HCT116 (cell line): ENCODE measurements around the gene CNDP2. TPM values are rescaled to one million over a fixed set of nuclear protein-coding genes. Genes with fewer than 3 reads are reported as not detected.

Experiments used
- ATAC-seq: fragments of 200-7000 bp; cut with Tn5 transposase; 2 replicates; pipeline ENCODE4 v1.9.1; 2020; ENCODE audit warnings: mild to moderate bottlenecking, moderate library complexity
- BruUV-seq: library from RNA; stranded (reverse); fragments of 400-500 nt; replicated peaks from 2 replicates; lab custom pipeline; 2021; lab: Mats Ljungman, UMichigan
- CTCF ChIA-PET: fragments of 300-600 bp; sonication (Branson Sonifier 250); formaldehyde crosslinking; loops from one replicate; lab custom pipeline; 2021; ENCODE audit warnings: antibody characterized with exemption; lab: Charles Lee
- POLR2A ChIA-PET: fragments of 300-600, 350-600 bp; sonication (Branson Sonifier 250); formaldehyde crosslinking; loops from one replicate; lab custom pipeline; 2021; ENCODE audit warnings: antibody characterized with exemption; lab: Charles Lee
- RAD21 ChIA-PET, 2 experiments: fragments of 300-600 bp; sonication (Branson Sonifier 250); formaldehyde crosslinking; loops; one replicate each; lab custom pipeline; 2023; ENCODE audit warnings: low total read pairs in 2 of 2; ENCODE audit not compliant: uncharacterized antibody in 2 of 2, unreplicated experiment in 2 of 2, low non-redundant PET in 1 of 2; lab: Charles Lee
- DNase-seq: peaks from one replicate; pipeline ENCODE4 v3.0.0-alpha.2; 2010; ENCODE audit warnings: low read depth, low spot score
- H2AFZ ChIP-seq: fragments of 200-600 bp; shearing (Covaris generic), sonication (generic); 2 replicates; pipeline ENCODE4 v1.6.1; 2017; ENCODE audit warnings: low read depth, mixed run types, mixed read lengths, antibody characterized with exemption, low read length; ENCODE audit not compliant: poor library complexity, severe bottlenecking
- H3K27ac ChIP-seq: 2 replicates; pipeline ENCODE4 v1.5.1; 2012; ENCODE audit warnings: low read depth, low read length
- H3K27me3 ChIP-seq: fragments of 200-600 bp; sonication (generic); 2 replicates; pipeline ENCODE4 v1.6.1; 2016; ENCODE audit warnings: mixed run types, low read length, mixed read lengths; ENCODE audit not compliant: insufficient read depth
- H3K36me3 ChIP-seq, 2 experiments: fragments of 200-500 bp in 1 of 2; fragments of 200-600 bp in 1 of 2; sonication (Bioruptor generic) in 1 of 2; sonication (generic) in 1 of 2; 2 replicates each; pipeline versions ENCODE4 v1.5.1 to v1.6.1; 2014 to 2016; ENCODE audit warnings: low read length in 2 of 2, inconsistent platforms in 1 of 2, mixed read lengths in 1 of 2, mixed run types in 1 of 2; ENCODE audit not compliant: insufficient read depth in 2 of 2, control insufficient read depth in 1 of 2
- H3K4me1 ChIP-seq, 2 experiments: fragments of 200-600 bp in 1 of 2; sonication (generic) in 1 of 2; 2 replicates each; pipeline versions ENCODE4 v1.5.1 to v1.6.1; 2012 to 2017; ENCODE audit warnings: low read length in 2 of 2, inconsistent platforms in 1 of 2, mild to moderate bottlenecking in 1 of 2, mixed read lengths in 1 of 2, mixed run types in 1 of 2, moderate library complexity in 1 of 2; ENCODE audit not compliant: insufficient read depth in 2 of 2, control insufficient read depth in 1 of 2
- H3K4me2 ChIP-seq: fragments of 200-600 bp; sonication (generic); 2 replicates; pipeline ENCODE4 v1.6.1; 2017; ENCODE audit warnings: mixed run types, low read length, mixed read lengths
- H3K4me3 ChIP-seq, 2 experiments: fragments of 200-600 bp in 1 of 2; sonication (generic) in 1 of 2; replicated peaks in 1 of 2; 2 replicates each; pipeline ENCODE4 v1.5.1; 2011 to 2016; ENCODE audit warnings: low read length in 2 of 2, control low read depth in 1 of 2, low read depth in 1 of 2, mild to moderate bottlenecking in 1 of 2, mixed read lengths in 1 of 2, mixed run types in 1 of 2
- H3K79me2 ChIP-seq: fragments of 200-600 bp; sonication (generic); 2 replicates; pipeline ENCODE4 v1.6.1; 2017; ENCODE audit warnings: mild to moderate bottlenecking, mixed run types, low read length, moderate library complexity, mixed read lengths; ENCODE audit not compliant: insufficient read depth
- H3K9ac ChIP-seq: fragments of 200-600 bp; sonication (generic); 2 replicates; pipeline ENCODE4 v1.6.1; 2016; ENCODE audit warnings: low read length, mixed read lengths
- H3K9me2 ChIP-seq: fragments of 200-600 bp; sonication (generic), shearing (Covaris generic); 2 replicates; pipeline ENCODE4 v1.6.1; 2017; ENCODE audit warnings: mixed run types, mild to moderate bottlenecking, moderate library complexity; ENCODE audit not compliant: insufficient read depth
- H3K9me3 ChIP-seq, 2 experiments: fragments of 200-500 bp in 1 of 2; fragments of 200-600 bp in 1 of 2; sonication (Bioruptor generic) in 1 of 2; sonication (generic) in 1 of 2; 2 replicates each; pipeline ENCODE4 v1.6.1; 2014 to 2017; ENCODE audit warnings: low read length in 2 of 2, mixed read lengths in 2 of 2, inconsistent platforms in 1 of 2, low read depth in 1 of 2, mild to moderate bottlenecking in 1 of 2, mixed run types in 1 of 2, moderate library complexity in 1 of 2; ENCODE audit not compliant: control insufficient read depth in 1 of 2, insufficient read depth in 1 of 2
- H4K20me1 ChIP-seq: fragments of 200-600 bp; sonication (generic), shearing (Covaris generic); 2 replicates; pipeline ENCODE4 v1.6.1; 2017; ENCODE audit warnings: mixed run types, mild to moderate bottlenecking, moderate library complexity; ENCODE audit not compliant: insufficient read depth
- JUND ChIP-seq: IDR thresholded peaks from 2 replicates; pipeline ENCODE4 v1.6.1; 2012
- MAX ChIP-seq: IDR thresholded peaks from 2 replicates; pipeline ENCODE4 v1.6.1; 2012
- intact Hi-C: fragments of 100-400 bp; cut with micrococcal nuclease; formaldehyde crosslinking; loops from 2 replicates; pipeline ENCODE4 v1.10.0; 2022
- total RNA-seq: library from RNA; stranded (reverse); gene quantifications from one replicate; pipeline ENCODE4 v1.2.1, GENCODE V29; 2021; ENCODE audit not compliant: unreplicated experiment
- TF ChIP-seq, protein P1 (sequence below), 3 experiments: fragments of 200-600 bp in 1 of 3; sonication (generic) in 1 of 3; IDR thresholded peaks in 2 of 3; conservative IDR thresholded peaks in 1 of 3; 2 replicates each; pipeline ENCODE4 v1.5.1; 2012 to 2017; ENCODE audit warnings: low read depth in 2 of 3, low read length in 2 of 3, antibody characterized with exemption in 1 of 3, borderline replicate concordance in 1 of 3, control low read depth in 1 of 3, mild to moderate bottlenecking in 1 of 3, mixed read lengths in 1 of 3, mixed run types in 1 of 3, moderate library complexity in 1 of 3; ENCODE audit not compliant: insufficient read depth in 1 of 3

CNDP2 gene
- total RNA-seq, 1 experiment from 2014 or later = 112 TPM

DNA sequence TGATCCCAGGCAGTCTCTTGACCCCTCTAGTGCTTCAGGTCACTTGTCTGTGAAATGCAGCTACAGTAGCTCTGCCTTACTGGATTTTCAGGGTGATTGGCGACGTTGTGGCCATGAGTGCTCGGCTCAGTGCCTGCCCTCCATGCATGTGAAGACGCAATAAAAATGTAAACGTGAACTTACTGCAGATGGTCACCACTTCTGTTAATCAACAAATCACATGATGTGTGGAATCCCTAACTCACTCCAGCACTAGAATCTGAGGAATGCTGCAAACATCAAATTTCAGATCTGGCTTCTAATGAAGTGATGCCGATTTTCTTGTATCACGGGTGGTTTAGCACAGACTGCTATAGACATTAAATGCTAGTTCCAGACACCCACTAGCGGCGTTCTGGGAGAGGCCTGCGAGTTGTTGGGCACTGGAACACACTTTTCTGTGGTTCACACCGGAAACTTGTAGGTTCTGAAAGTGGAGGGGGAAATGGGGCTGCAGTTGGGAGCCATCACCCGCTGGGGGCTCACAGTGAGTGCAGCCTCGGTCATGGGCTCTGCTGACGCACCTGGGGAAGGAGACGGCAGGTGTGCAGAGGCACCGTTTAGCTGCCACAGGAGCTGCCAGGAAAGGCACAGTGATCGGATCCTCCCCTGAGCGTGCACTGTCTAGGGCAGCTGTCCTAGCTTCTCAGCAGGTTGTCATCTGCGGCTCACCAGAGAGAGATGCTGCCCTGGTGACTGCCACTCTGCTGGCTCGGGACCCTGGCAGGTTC is 44.7 kb downstream of the CNDP2 start:
- H3K4me3 ChIP-seq = no peak overlapping the region
- H3K9ac ChIP-seq = no peak overlapping the region
- no peaks in the 10 kb centered on the region for H3K9me2 ChIP-seq
- H3K27ac ChIP-seq = no peak overlapping the region
- H3K36me3 ChIP-seq = no peaks in the 10 kb centered on the region
- no peak overlapping the region for H2AFZ ChIP-seq
- 0 out of 2 replicates have a peak, but pooled peaks cover 3% of the 10 kb centered on the region for H3K27me3 ChIP-seq
- ChIA-PET RAD21 (no interaction called here), POLR2A (no interaction called here), CTCF (interaction anchor here (1.6 kb wide), 1 partner anchor 11 kb away, joined by 6 read pairs; no protein-coding TSS in a partner anchor)
- no peak overlapping the region for H3K4me2 ChIP-seq
- no TSS peak for BruUV-seq
- no peak for ATAC-seq
- H4K20me1 ChIP-seq = no peaks in the 10 kb centered on the region
- DNase-seq = no peak
- no peaks in the 10 kb centered on the region for H3K9me3 ChIP-seq
- no peaks in the 10 kb centered on the region for H3K4me1 ChIP-seq
- TF ChIP-seq MAX (no peak), JUND (no peak)
- TF ChIP-seq, protein P1, sequence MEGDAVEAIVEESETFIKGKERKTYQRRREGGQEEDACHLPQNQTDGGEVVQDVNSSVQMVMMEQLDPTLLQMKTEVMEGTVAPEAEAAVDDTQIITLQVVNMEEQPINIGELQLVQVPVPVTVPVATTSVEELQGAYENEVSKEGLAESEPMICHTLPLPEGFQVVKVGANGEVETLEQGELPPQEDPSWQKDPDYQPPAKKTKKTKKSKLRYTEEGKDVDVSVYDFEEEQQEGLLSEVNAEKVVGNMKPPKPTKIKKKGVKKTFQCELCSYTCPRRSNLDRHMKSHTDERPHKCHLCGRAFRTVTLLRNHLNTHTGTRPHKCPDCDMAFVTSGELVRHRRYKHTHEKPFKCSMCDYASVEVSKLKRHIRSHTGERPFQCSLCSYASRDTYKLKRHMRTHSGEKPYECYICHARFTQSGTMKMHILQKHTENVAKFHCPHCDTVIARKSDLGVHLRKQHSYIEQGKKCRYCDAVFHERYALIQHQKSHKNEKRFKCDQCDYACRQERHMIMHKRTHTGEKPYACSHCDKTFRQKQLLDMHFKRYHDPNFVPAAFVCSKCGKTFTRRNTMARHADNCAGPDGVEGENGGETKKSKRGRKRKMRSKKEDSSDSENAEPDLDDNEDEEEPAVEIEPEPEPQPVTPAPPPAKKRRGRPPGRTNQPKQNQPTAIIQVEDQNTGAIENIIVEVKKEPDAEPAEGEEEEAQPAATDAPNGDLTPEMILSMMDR (IDR thresholded peaks at IDR 0.05 in 2 of 3, conservative IDR thresholded peaks at IDR 0.05 in 1 of 3; ENCODE audit: borderline replicate concordance in 1 of 3, insufficient read depth in 1 of 3, low read depth in 2 of 3, low read length in 2 of 3) = no peak
- intact Hi-C loops = no loop called here
- H3K79me2 ChIP-seq = no peaks in the 10 kb centered on the region
